PFSK-1 (cell line): Measurements from ENCODE around the gene WFDC6.

ENCODE experiments used
- POLR2AphosphoS5 ChIP-seq: IDR thresholded peaks from 2 replicates; pipeline ENCODE4 v1.6.1; 2012; ENCODE audit warnings: low read depth, mild to moderate bottlenecking, control low read depth, low read length, moderate library complexity
- REST ChIP-seq, 2 experiments: IDR thresholded peaks; 2 replicates each; pipeline versions ENCODE4 v1.6.1 to v1.8.0; 2011 to 2012; ENCODE audit warnings: low read depth in 2 of 2, low read length in 2 of 2, control low read depth in 1 of 2, inconsistent platforms in 1 of 2, mild to moderate bottlenecking in 1 of 2, moderate library complexity in 1 of 2; ENCODE audit not compliant: insufficient read depth in 1 of 2
- SIN3A ChIP-seq: IDR thresholded peaks from 2 replicates; pipeline ENCODE4 v1.6.1; 2012; ENCODE audit warnings: mild to moderate bottlenecking, low read length, moderate library complexity, borderline replicate concordance; ENCODE audit not compliant: insufficient read depth
- TAF1 ChIP-seq: IDR thresholded peaks from 2 replicates; pipeline ENCODE4 v1.6.1; 2012; ENCODE audit warnings: low read length, control low read depth, borderline replicate concordance; ENCODE audit not compliant: insufficient read depth

GRCh38 chr20:45555198-45555597 is 15.9 kb upstream of the WFDC6 start:
- TF ChIP-seq POLR2AphosphoS5, result no peak
- no peak for TF ChIP-seq REST (IDR thresholded peaks at IDR 0.05; ENCODE audit: insufficient read depth in 1 of 2, low read depth in 2 of 2, low read length in 2 of 2)
- TF ChIP-seq SIN3A, result no peak
- TF ChIP-seq TAF1, result no peak
